ENCODE measurements around the gene KCNT1. TPM values are rescaled to one million over a fixed set of nuclear protein-coding genes. Genes with fewer than 3 reads are reported as not detected.

The KCNT1 gene
- total RNA-seq, 2 experiments from 2014 or later: not detected

DNA sequence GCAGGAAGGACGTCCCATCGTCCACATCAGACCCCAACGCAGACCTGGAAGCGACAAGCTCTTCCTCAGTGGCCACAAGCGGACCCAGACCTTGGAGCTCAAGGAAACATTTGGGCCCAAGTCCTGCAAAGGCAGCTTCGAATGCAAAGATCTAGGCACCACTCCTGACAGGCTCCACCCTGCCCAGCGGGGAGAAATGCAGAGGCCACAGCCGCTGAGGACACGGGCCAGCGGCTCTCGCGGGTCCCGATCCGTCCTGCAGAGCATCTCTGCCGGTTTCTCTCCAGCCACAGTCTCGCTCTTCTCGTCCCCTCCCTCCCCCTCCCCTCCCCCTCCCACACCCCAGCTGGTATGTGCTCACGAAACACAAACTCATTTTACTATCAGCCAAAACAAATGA is 7.6 kb upstream of the KCNT1 start:
- no peaks in the 10 kb centered on the region for H3K36me3 Mint-ChIP-seq (ENCODE audit: low read depth)
- H3K27ac Mint-ChIP-seq: no peak overlapping the region
- ChIA-PET POLR2A (no interaction called here), CTCF (interaction anchor here (0.9 kb wide), 1 partner anchor 9 kb away, joined by 3 read pairs; no protein-coding TSS in a partner anchor)
- ATAC-seq (no peak), DNase-seq (no peak)
- no peaks in the 10 kb centered on the region for H3K27me3 Mint-ChIP-seq
- H3K9me3 Mint-ChIP-seq (ENCODE audit: low read depth): no peaks in the 10 kb centered on the region
- intact Hi-C loops (cut with DNase I, micrococcal nuclease): no loop called here
- no peak overlapping the region for H3K4me3 Mint-ChIP-seq
- H3K4me1 Mint-ChIP-seq: no peaks in the 10 kb centered on the region

DNA sequence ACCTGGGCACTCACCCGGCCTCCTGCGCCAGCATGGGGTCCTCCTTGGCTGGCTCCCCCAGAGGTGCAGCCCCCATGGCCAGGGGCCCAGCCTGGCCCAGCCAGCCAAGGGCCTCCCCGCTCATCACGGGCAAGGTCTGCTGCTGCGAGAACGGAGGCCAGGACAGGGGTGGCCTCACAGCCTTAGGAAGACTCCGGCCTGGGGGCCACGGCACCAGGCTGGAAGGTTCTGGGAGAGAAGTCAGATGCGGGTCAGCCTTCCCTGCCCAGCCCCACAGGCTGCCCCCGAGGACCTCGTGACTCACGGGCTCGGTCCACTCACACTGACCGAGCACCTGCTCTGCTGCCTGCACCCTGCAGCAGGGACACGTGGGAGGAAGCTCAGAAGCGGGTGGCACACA is 6.9 kb upstream of the KCNT1 start:
- DNase-seq (no peak), ATAC-seq (no peak)
- Mint-ChIP-seq H3K27me3 (no peaks in the 10 kb centered on the region), H3K27ac (no peak overlapping the region), H3K4me3 (no peak overlapping the region), H3K4me1 (no peaks in the 10 kb centered on the region), H3K36me3 (ENCODE audit: low read depth) (no peaks in the 10 kb centered on the region), H3K9me3 (ENCODE audit: low read depth) (no peaks in the 10 kb centered on the region)
- intact Hi-C loops (cut with DNase I, micrococcal nuclease): no loop called here
- POLR2A ChIA-PET: no interaction called here
- CTCF ChIA-PET: no interaction called here

DNA sequence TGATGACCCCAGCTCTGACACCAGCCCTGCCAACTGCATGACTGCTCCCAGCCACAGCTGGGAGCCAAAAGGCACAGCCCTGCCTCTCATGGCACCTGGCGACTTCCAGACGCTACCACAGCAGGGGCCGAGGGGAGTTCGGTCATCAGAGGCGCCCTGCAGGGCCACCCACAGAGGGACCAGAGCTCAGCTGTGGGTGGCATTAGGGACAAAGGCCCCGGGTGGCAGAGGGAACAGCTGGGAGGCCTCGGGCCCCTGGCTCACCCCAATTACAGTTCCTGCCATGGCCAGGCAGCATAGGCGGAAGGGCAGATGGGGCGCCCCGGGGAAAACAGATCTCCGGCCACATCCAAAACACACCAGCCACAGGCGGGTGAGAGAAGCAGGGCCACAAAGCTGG is 6.3 kb upstream of the KCNT1 start:
- CTCF ChIA-PET: no interaction called here
- H3K27ac Mint-ChIP-seq: no peak overlapping the region
- DNase-seq (no peak), ATAC-seq (no peak)
- no peak overlapping the region for H3K4me3 Mint-ChIP-seq
- no peaks in the 10 kb centered on the region for H3K27me3 Mint-ChIP-seq
- POLR2A ChIA-PET: no interaction called here
- intact Hi-C loops (cut with DNase I, micrococcal nuclease): no loop called here
- no peaks in the 10 kb centered on the region for H3K9me3 Mint-ChIP-seq (ENCODE audit: low read depth)
- H3K4me1 Mint-ChIP-seq: no peaks in the 10 kb centered on the region
- no peaks in the 10 kb centered on the region for H3K36me3 Mint-ChIP-seq (ENCODE audit: low read depth)

DNA sequence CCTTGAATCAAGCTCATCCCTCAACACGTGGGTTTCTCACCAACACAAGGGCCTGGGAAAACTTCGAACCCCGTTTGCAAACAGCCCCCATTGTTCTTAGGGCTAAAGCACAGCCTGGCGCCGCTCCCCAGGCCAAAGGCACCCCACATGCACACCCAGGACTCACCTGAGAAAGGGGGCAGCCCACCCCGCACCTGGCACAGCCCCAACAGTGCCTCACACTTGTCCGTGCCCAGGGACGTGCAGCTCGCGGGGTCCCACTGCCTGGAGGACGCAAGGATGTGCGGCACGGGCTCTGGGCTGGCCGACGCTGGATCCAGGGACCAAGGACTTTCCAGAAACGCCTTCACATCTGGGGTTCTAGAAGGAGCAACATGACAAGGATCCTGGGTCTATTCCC is 5.5 kb upstream of the KCNT1 start:
- DNase-seq: no peak
- H3K27ac Mint-ChIP-seq: no peak overlapping the region

DNA sequence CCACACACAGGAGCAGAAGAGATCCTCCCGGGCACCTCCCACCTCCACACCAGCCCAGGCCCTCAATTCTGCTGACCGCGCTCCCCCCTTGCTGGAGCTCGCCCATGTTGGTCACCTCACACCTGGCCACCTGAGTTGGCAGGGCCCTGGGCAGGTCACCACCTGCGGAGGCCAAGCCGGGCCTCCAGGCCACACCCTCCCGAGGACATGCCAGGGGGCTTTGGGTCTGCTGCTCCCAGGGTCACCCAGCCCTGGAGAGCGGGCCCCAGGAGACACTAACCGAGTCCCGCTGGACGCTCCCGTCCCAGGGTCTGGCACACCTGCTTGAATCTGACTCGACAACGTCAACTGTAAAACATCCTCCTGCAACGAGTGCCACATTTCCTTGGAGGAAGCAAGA is 4.8 kb upstream of the KCNT1 start:
- H3K4me3 Mint-ChIP-seq: no peak overlapping the region
- intact Hi-C loops (cut with DNase I, micrococcal nuclease): no loop called here
- ATAC-seq (no peak), DNase-seq (no peak)
- CTCF ChIA-PET: no interaction called here
- POLR2A ChIA-PET: no interaction called here
- H3K36me3 Mint-ChIP-seq (ENCODE audit: low read depth): no peaks in the 10 kb centered on the region
- no peak overlapping the region for H3K27ac Mint-ChIP-seq
- H3K9me3 Mint-ChIP-seq (ENCODE audit: low read depth): no peaks in the 10 kb centered on the region
- no peaks in the 10 kb centered on the region for H3K27me3 Mint-ChIP-seq
- no peaks in the 10 kb centered on the region for H3K4me1 Mint-ChIP-seq

More for the DNA sequence above, 5.5 kb upstream of the KCNT1 start:
- ATAC-seq: no peak
- no peaks in the 10 kb centered on the region for H3K4me1 Mint-ChIP-seq
- POLR2A ChIA-PET: no interaction called here
- H3K36me3 Mint-ChIP-seq (ENCODE audit: low read depth): no peaks in the 10 kb centered on the region
- no peak overlapping the region for H3K4me3 Mint-ChIP-seq
- no peaks in the 10 kb centered on the region for H3K27me3 Mint-ChIP-seq
- CTCF ChIA-PET: no interaction called here
- H3K9me3 Mint-ChIP-seq (ENCODE audit: low read depth): no peaks in the 10 kb centered on the region
- intact Hi-C loops (cut with DNase I, micrococcal nuclease): no loop called here

DNA sequence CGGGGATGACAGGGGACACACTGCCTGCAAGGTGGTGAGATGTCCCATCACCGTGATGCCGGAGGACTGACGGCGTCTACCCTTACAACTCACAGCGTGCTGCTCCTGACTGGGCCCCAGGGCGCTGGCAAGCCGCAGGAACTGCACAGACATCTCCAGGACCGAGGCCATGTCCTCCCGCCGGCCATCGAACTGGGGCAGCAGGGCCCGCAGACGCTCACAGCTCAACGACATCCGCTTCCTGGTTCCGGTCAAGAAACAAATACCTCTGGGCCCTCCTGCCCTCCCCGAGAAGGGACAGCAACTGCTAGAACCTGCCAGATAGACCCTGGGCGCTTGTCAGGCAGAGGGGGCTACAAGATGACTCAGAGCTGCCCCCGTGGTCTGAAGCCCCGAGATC is 3.7 kb upstream of the KCNT1 start:
- ATAC-seq: no peak

DNA sequence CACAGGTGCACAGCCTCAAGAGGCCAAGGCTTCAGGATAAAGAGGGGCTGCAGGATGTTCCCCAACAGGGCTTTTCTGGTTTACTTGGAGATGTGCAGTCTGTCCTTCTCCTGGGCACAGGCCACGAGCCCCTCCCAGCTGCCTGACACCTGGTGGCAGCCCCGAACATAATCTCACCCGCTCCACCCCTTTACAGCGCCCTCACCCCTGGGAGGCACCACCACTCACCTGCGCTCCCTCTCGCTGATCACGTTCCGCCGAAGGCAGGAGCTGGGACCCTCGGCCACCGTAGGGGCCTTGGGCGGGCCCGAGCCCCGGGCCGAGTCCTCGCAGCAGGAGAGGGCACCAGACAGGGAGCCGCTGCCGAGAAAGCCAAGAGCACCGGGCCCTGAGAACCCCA is 3.2 kb upstream of the KCNT1 start:
- no peaks in the 10 kb centered on the region for H3K36me3 Mint-ChIP-seq (ENCODE audit: low read depth)
- DNase-seq (no peak), ATAC-seq (no peak)
- CTCF ChIA-PET: no interaction called here
- H3K4me1 Mint-ChIP-seq: no peaks in the 10 kb centered on the region
- POLR2A ChIA-PET: no interaction called here
- no peaks in the 10 kb centered on the region for H3K9me3 Mint-ChIP-seq (ENCODE audit: low read depth)
- H3K4me3 Mint-ChIP-seq: no peak overlapping the region
- H3K27me3 Mint-ChIP-seq: peaks cover 3% of the 10 kb centered on the region
- intact Hi-C loops (cut with DNase I, micrococcal nuclease): no loop called here
- H3K27ac Mint-ChIP-seq: no peak overlapping the region

More for the DNA sequence above, 3.7 kb upstream of the KCNT1 start:
- H3K36me3 Mint-ChIP-seq (ENCODE audit: low read depth): no peaks in the 10 kb centered on the region
- no peak overlapping the region for H3K4me3 Mint-ChIP-seq
- POLR2A ChIA-PET: no interaction called here
- CTCF ChIA-PET: no interaction called here
- intact Hi-C loops (cut with DNase I, micrococcal nuclease): no loop called here
- H3K27ac Mint-ChIP-seq: no peak overlapping the region
- H3K9me3 Mint-ChIP-seq (ENCODE audit: low read depth): no peaks in the 10 kb centered on the region
- no peaks in the 10 kb centered on the region for H3K27me3 Mint-ChIP-seq
- no peak for DNase-seq
- H3K4me1 Mint-ChIP-seq: no peaks in the 10 kb centered on the region

DNA sequence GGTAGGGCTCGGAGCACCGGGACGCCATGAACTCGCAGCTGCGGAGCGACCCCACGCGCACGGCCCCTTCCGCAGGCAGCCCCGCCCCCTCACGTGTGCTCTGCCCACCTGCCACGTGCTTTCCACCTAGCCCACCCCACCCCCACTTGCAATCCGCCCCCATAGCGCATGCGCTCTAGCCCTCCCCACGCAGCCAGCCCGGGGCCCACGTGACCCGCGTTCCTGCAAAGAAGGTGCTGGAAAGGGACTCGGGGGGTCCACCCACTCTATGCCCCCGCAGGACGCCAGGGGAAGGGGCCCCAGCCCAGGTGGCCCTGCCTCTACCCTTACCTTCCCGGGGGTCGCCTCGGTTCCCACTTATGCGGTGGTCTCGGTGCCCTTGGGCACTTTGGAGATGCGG is 2.5 kb upstream of the KCNT1 start, which contains the start of gene SOHLH1:
Gene SOHLH1 (minus strand): TSS at position 42 of the 400 bp plus-strand sequence. CDS start 14 bp downstream, at position 28.
- Mint-ChIP-seq H3K9me3 (ENCODE audit: low read depth) (no peaks in the 10 kb centered on the region), H3K4me1 (no peaks in the 10 kb centered on the region), H3K4me3 (no peak within 1 kb of the TSS), H3K27me3 (peaks cover 3% of the 10 kb centered on the region), H3K36me3 (ENCODE audit: low read depth) (no peaks in the 10 kb centered on the region), H3K27ac (no peak within 1 kb of the TSS)
- POLR2A ChIA-PET: no interaction called here
- CTCF ChIA-PET: interaction anchor here (0.6 kb wide), 1 partner anchor 390 kb away, joined by 4 read pairs; no protein-coding TSS in a partner anchor
- ATAC-seq: no peak
- intact Hi-C loops (cut with DNase I, micrococcal nuclease): no loop called here
- no peak for DNase-seq

DNA sequence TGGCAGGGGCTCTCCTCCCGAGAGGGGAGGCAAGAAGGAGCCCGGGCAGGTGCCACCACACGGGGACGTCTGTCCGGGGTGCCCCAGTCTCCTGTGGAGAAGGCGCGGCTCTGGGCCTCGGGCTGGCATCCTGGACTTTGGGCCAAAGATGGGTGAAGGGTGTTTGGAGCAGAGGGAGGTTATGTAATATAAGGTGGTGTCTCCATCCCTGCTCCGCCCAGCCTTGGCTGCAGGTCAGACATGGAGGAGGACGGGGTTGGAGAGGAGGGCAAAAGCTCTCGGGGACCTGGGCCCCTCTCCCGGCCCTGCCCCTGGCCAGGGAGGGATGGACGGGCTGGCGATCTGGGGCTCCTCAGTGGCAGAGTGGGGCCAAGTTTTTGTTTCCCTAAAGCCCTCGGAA is 1.5 kb upstream of the KCNT1 start:
- H3K36me3 Mint-ChIP-seq (ENCODE audit: low read depth): no peaks in the 10 kb centered on the region
- no peak for ATAC-seq
- peaks cover 3% of the 10 kb centered on the region for H3K27me3 Mint-ChIP-seq
- no peaks in the 10 kb centered on the region for H3K9me3 Mint-ChIP-seq (ENCODE audit: low read depth)
- POLR2A ChIA-PET: no interaction called here
- H3K4me1 Mint-ChIP-seq: no peaks in the 10 kb centered on the region
- H3K4me3 Mint-ChIP-seq: no peak overlapping the region
- CTCF ChIA-PET: no interaction called here
- H3K27ac Mint-ChIP-seq: no peak overlapping the region
- no peak for DNase-seq
- intact Hi-C loops (cut with DNase I, micrococcal nuclease): loop anchor here in 1 of 2 experiments (5.0 kb wide), 1 partner anchor 262 kb away; the partner anchor contains the start of gene UBAC1

DNA sequence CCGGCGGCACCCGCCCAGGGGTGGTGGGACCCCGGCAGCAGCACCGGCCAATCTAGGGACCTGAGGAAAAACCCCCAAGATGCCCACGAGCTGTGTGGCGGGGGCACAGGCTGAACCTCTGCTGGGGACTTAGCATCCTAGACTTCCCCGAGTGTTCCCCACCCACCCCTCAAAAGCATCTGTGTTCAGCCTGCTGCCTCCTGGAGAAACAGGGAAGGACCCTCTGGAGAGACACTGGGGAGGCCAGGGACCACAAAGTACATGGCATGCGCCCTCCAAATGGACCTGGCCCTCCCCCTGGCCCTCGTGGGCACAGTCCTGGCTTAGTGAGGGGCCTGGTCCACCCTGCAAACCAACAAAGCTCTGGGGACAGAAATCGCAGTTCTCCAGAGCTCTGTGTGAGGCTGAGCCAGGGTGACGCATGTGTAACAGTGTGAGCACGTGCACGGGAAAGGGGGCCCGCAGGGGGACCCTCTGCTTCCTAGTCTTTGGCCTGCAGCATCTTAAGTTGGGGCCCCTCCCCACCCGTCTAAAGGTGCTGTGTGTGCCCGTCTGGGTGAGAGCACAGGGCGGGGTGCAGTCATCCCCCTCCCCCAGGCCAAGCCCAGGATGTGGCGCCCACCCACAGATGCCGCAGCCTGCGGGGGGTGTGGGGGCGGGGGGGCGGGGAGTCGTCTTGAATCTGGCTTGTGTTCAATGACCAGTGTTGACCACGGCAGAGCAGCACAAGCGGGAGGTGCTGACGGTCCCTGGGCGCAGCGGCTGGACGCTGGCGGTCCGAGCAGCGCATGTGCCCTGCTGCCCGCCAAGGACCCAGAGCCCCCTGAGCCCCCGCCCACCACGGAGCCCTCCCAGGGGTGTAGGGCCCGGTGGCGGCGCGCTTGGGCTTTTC is 672 bp upstream of the KCNT1 start:
- intact Hi-C loops (cut with DNase I, micrococcal nuclease): loop anchor here in 1 of 2 experiments (5.0 kb wide), 1 partner anchor 261 kb away; the partner anchor contains the start of gene UBAC1
- peaks cover 3% of the 10 kb centered on the region for H3K27me3 Mint-ChIP-seq
- no peak overlapping the region for H3K4me3 Mint-ChIP-seq
- DNase-seq: peak; percentile 21
- POLR2A ChIA-PET: no interaction called here
- CTCF ChIA-PET: no interaction called here
- peak; percentile 40 for ATAC-seq
- H3K36me3 Mint-ChIP-seq (ENCODE audit: low read depth): no peaks in the 10 kb centered on the region
- H3K9me3 Mint-ChIP-seq (ENCODE audit: low read depth): no peaks in the 10 kb centered on the region
- H3K4me1 Mint-ChIP-seq: no peaks in the 10 kb centered on the region
- H3K27ac Mint-ChIP-seq: no peak overlapping the region

DNA sequence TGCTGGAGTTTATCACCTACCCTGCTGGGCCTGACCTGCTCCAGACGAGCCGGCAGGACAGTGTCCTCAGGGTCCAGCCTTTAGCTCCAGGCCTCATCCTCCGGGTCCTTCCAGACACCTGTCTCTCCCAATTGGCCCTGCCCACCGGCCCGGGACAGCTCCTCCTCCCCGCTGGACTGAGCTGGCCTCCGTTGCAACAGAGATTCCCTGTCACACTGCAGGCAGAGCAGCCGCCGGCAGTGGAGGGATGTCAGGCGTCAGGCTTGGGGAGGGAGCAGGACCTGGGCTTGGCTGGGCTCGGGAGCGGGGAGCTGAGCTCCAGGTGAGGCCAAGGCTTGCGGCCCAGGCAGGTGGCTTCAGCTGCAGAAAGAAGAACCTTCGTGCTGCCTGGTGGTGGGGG is 1.7 kb downstream of the KCNT1 start:
- intact Hi-C loops (cut with DNase I, micrococcal nuclease): loop anchor here in 1 of 2 experiments (5.0 kb wide), 1 partner anchor 259 kb away; the partner anchor contains the start of gene UBAC1
- no peaks in the 10 kb centered on the region for H3K4me1 Mint-ChIP-seq
- no peak overlapping the region for H3K27ac Mint-ChIP-seq
- ChIA-PET CTCF (interaction anchor here (0.6 to 1.1 kb wide), 5 partner anchors 8 to 940 kb away, joined by 3 to 5 read pairs (median 3); no protein-coding TSS in a partner anchor), POLR2A (no interaction called here)
- no peak for ATAC-seq
- peaks cover 3% of the 10 kb centered on the region for H3K27me3 Mint-ChIP-seq
- no peaks in the 10 kb centered on the region for H3K9me3 Mint-ChIP-seq (ENCODE audit: low read depth)
- no peak for DNase-seq
- H3K4me3 Mint-ChIP-seq: no peak overlapping the region
- H3K36me3 Mint-ChIP-seq (ENCODE audit: low read depth): no peaks in the 10 kb centered on the region

DNA sequence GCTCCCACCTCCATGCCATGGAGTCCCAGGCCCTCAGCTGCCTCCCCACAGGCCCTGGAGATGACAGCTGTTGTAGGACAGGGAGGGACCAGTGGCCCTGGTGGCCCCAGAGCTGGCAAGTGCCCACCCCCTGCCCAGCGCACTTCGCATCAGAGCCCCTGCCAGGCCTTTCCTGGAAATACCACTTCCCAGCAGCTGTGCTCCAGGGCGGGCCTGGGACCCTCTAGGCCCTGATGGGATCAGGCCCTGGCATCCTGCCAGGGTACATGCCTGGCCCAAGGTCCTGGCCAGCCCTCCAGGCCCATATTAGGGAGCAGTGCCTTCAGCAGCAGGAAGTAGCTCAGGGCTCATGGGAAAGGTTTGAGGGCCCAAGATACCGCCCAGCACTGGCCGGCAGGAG is 2.5 kb downstream of the KCNT1 start:
- no peaks in the 10 kb centered on the region for H3K9me3 Mint-ChIP-seq (ENCODE audit: low read depth)
- ChIA-PET POLR2A (no interaction called here), CTCF (interaction anchor here (0.6 kb wide), 2 partner anchors 9 to 286 kb away, joined by 3 to 5 read pairs; no protein-coding TSS in a partner anchor)
- H3K4me3 Mint-ChIP-seq: no peak overlapping the region
- intact Hi-C loops (cut with DNase I, micrococcal nuclease): loop anchor here in 1 of 2 experiments (5.0 kb wide), 1 partner anchor 258 kb away; the partner anchor contains the start of gene UBAC1
- peaks cover 3% of the 10 kb centered on the region for H3K27me3 Mint-ChIP-seq
- DNase-seq (no peak), ATAC-seq (no peak)
- H3K4me1 Mint-ChIP-seq: no peaks in the 10 kb centered on the region
- no peaks in the 10 kb centered on the region for H3K36me3 Mint-ChIP-seq (ENCODE audit: low read depth)
- H3K27ac Mint-ChIP-seq: no peak overlapping the region

Measured in activated CD4-positive, alpha-beta T cell treated with anti-CD3 and anti-CD28 coated beads for 36 hours (primary cell).